DMS53 (cell line): Measurements from ENCODE around the gene PDGFRB.

Experiments
- DNase-seq: peaks from one replicate; lab custom pipeline; 2025; lab: John Stamatoyannopoulos, UW

PDGFRB gene

GRCh38 chr5:150114773-150115408 lies 40.8 kb downstream of the PDGFRB start:
- no peak for DNase-seq

GRCh38 chr5:150114102-150114641 lies 41.5 kb downstream of the PDGFRB start:
- DNase-seq = no peak

- peak; percentile 43 for DNase-seq
These were observed 42.4 kb downstream of the PDGFRB start for GRCh38 chr5:150113047-150113744.

GRCh38 chr5:150112201-150113046 lies 43.2 kb downstream of the PDGFRB start:
- DNase-seq = no peak

- no peak for DNase-seq
These were observed 44.5 kb downstream of the PDGFRB start for GRCh38 chr5:150111122-150111521.

- DNase-seq = peak; percentile 94
These were observed 45.7 kb downstream of the PDGFRB start for GRCh38 chr5:150109921-150110320.

GRCh38 chr5:150108711-150109514 lies 46.7 kb downstream of the PDGFRB start:
- peak; percentile 40 for DNase-seq

GRCh38 chr5:150107909-150108447 lies 47.7 kb downstream of the PDGFRB start:
- DNase-seq = no peak

- DNase-seq = peak; percentile 97
These were observed 48.8 kb downstream of the PDGFRB start for GRCh38 chr5:150106674-150107426.

GRCh38 chr5:150105928-150106615 lies 49.6 kb downstream of the PDGFRB start:
- DNase-seq = peak; percentile 44

- DNase-seq = no peak
These were observed 51.1 kb downstream of the PDGFRB start for GRCh38 chr5:150104550-150104870.

- DNase-seq = no peak
These were observed 51.7 kb downstream of the PDGFRB start for GRCh38 chr5:150103678-150104549.

GRCh38 chr5:150101023-150101422 lies 54.6 kb downstream of the PDGFRB start:
- DNase-seq = no peak

GRCh38 chr5:150097152-150097551 lies 58.5 kb downstream of the PDGFRB start:
- DNase-seq = no peak

GRCh38 chr5:150092159-150092787 lies 63.4 kb downstream of the PDGFRB start:
- no peak for DNase-seq

- DNase-seq = no peak
These were observed 69.5 kb downstream of the PDGFRB start, which contains the start of gene CSF1R for GRCh38 chr5:150085950-150086715. TSS of gene CSF1R (minus strand) at chr5:150086554. CDS start at chr5:150086427, 127 bp downstream.

GRCh38 chr5:150085191-150085912 lies 70.3 kb downstream of the PDGFRB start:
- no peak for DNase-seq
